CD4-positive, alpha-beta T cell treated with Interleukin-21 for 1 hour (primary cell): ENCODE measurements around the gene DRC3.

Experiments
- DNase-seq: peaks from one replicate; pipeline ENCODE4 v3.0.0-alpha.2; 2020

DRC3 gene

DNA sequence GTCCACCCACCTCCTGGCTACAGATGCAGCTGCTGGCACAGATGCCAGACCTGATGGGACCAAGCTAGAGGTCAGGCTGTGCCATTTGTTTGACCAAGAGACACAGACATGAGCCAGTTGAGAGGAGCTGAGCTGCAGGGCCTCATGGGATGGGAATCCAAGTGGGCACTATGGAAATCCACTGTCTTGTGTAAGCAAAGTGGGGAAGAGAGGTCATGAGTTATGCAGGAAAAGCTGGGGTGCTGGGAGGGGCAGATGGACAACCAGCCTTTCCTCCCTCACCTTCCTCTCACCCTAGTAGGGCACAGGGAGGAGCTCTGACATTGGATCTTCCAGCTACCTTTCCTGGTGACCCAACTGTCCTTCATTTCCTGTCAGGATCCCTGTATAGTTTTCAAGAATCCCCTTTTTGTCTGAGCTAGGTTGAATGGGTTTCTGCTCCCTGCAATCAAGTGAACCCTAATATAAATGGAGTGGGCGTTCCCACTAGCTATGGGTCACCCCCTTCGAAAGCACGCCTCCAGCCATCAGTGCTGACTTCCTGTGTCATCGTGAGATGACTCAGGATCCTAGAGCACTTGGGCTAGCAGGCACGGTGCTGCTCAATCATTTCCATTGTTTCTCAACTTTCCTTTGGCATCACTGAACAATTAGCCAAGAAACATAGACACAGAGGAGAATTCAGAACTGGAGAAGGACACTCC is 52.7 kb downstream of the DRC3 start:
- DNase-seq, result peak; percentile 25

DNA sequence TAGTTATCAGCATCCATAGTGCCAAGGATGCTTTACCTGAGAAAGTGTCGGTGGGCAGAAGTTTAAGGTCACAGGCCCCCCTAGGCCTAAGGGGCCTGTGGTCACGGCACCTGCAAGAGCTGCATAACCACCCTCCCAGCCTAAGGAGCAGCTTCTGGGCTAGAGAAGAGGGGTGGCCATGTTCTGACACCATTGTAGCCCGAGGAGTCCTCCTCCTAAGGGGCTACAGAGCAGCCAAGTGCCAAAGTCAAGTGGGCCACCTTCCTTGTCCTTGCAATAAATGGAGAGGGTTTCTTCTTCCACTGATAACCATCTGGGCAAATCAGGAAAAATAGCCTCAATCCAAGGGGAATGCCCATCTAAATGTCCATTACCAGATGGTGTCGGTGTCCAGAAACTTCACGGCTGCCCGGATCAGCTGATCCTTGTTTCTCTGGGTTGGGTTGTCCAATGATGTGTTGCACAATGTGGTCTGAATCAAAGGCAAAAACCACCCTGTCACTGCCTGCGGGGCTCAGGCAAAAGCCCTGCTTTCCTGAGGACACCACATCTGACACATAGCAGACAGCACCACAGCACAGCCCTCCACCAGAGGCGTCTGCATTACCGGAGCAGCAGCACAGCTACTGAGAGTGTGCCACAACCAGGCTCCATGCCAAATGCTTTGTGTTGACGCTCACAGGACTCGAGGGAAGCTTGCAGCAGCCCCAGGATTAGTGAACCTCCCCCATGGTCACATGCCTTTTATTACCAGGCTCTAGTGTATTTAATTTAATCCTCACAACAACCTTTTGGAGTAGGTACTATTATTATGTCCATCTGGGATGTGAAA is 53.5 kb downstream of the DRC3 start:
- peak; percentile 24 for DNase-seq

DNA sequence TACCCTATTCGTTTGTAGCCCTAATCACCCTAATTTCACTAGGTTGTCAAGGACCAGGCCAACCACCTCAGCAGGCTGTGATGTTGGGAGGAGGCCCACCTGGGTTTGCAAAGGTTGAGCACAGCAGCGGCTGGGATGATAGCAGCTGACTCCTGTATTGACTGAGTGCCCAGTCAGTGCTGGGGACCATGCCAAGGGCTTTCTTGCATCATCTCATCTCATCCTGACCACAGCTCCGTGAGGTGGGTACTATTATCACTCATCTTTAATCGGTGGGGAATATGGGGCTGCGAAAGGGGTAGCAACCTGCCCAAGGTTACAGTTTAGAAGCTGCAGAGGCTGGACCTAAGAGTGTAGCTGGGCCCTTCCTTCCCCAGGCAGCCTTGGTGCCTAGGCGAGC is 54.6 kb downstream of the DRC3 start:
- no peak for DNase-seq

DNA sequence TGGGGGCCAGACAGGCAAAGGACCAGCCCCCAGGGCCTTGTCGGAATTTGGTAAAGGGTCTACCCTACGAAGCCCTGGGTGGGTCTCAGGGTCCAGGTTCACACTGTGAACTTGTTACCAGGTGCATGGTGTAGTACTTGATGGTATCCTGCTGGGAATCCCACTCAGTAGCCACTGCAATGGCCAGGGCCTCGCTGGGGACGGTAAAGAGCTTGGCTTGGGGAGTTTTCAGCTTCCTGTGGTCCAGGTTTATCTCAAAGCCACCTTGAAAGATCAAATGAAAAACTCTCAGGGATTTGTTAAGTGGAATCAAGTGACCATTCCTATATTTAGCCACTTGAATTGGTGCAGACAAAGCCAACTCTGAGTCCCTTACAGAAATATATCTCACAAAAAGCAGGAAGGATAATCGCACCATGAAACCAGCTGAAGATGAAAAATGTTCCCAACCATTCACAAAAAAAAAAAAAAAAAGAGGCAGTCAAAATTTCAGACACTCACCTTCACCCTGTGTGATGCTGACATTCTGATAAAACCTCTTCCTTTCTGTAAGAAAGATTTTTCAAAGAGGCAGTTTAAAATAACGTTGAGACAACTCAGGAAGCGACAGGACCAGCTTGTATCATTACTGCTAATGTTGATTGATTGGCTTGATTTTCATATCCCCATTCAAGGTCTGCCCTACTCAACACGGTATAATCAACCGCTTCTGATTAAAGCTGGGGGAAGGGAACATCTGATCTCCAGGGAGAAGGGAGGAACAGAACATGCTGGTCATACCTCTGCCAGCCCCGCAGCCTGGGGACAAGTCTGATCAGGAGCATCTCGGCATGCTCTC is 55.7 kb downstream of the DRC3 start:
- no peak for DNase-seq

DNA sequence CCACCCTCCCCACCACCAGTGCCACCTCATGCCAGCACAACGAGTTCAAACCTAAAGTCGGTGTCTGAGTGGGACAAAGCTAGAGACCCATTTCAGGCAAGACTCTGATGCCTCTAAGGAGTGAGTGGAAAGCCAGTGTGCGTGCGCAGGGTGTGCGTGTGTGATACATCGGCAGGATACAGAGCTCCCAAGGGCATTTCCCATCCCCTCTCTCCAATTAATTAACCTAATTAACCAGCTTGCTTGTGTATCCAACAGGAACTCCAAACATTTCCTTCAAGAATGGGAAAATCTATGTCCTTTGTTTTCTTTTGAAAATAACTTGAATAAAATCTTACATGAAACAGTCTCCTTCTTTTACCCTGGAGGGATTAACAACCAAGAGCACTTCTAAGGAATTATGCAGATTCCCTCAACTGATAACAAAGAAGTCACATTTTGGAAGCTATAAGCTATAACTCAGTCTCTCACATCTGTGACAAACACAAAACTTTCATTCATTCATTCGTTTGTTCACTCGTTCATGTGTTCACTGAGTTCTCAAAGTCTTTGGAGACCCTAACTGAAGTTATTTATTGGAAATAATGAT is 56.4 kb downstream of the DRC3 start:
- no peak for DNase-seq

DNA sequence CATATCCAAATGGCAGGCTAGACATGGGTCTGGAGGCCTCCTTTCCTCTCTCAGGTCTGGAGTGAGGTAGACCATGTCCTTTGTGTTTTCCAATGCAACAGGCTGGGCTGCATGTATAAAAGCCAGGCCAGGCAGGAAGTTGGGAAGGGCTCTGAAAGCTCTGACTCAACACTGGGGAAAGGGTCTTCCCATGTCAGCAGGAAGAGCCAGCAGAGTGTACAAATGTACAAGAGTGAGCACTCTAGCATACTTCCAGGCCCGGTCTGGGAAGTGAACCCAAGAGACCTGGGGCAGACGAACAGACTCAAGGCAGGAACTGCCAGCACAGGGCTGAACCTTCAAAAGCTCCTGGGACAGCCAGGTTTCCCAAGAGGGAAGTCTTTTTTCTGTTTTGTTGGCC is 59.3 kb downstream of the DRC3 start:
- no peak for DNase-seq

DNA sequence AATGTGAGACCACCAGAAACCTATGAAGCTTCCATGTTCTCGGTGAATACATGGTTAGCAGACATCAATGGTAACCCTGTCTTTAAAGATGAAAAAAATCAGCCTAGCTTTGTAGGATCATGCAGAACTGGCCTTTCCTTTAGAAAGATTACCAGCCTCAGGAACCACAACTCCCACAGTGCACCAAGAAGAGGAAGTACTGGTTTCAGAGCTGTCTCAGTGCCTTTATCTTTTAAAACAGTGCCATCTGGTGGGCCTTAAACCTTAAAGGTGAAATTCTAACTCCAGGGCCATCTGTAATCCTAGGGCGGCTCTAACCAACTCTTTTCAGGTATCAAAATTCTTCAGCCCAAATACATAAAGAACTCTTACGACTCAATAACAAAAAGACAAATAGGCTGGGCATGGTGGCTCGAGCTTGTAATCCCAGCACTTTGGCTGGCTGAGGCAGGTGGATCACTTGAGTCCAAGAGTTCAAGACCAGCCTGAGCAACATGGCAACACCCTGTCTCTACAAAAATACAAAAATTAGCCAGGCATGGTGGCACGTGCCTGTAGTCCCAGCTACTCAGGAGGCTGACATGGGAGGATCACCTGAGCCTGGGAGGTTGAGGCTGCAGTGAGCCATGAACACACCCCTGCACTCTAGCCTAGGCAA is 60.9 kb downstream of the DRC3 start:
- DNase-seq, result peak; percentile 85

DNA sequence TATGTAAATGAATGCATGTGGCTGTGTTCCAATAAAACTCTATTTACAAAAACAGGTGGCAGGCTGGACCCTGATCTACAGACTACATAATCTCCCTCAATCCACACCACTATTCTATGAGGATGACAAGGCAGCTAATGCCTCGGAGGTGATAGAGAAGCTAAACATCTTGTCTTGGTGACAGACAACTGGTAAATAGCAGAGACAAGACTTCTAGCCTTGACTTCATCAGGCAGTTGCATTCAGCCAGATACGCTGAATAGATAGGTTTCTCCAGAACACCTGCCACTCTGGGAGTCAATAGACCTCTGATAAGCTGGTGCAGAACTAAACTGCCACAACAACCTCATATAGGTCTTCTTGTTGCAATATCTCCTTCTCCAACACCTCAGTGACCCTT is 63.0 kb downstream of the DRC3 start:
- DNase-seq, result no peak

DNA sequence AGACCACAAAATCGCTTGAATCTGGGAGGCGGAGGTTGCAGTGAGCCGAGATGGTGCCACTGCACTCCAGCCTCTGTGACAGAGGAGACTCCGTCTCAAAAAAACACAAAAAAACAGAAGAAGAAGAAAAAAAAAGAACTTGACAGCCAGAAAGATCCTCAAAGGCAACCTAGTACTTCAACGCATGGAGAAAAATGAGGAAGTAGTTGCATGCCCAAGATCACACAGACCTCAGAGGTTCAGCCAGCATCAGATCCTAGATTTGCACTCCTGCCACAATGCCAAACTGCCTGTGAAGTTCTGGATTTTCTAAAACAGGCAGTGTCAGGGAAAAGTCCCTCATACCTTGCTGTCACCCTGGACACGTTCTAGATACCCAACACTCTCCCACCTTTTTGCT is 64.8 kb downstream of the DRC3 start:
- no peak for DNase-seq

DNA sequence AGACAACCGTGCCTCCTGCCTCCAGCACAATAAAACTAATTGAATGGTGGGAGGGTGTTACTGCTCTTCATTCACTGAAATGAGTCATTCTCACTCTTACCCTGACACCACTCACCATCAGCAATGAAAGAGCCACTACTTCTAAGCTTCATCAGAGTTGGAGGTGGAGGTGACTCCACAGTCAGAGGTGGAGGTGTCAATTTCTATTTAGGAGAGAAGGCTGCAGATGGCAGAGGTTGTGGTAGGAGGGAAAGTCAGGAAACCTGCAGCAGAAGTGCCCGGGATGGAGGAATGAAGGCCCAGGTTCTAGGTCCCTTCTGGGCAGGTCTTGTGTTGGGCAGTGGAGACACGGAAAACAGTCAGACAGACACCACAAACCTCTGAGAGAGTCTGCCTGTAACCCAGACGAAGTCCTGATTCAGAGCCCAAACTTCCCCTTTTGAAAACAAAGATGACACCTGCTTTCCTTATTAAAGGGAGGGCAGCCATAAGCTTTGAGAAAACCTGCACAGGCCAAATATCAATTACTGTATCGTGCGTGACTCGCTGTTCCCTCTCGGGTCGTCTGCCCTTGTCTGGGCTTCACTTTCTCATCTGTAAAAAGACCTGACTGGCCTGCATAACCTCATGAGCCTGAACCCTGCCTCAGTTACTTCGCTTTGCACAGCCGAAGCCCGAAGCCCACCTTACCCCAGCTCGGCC is 65.6 kb downstream of the DRC3 start:
- peak; percentile 10 for DNase-seq

DNA sequence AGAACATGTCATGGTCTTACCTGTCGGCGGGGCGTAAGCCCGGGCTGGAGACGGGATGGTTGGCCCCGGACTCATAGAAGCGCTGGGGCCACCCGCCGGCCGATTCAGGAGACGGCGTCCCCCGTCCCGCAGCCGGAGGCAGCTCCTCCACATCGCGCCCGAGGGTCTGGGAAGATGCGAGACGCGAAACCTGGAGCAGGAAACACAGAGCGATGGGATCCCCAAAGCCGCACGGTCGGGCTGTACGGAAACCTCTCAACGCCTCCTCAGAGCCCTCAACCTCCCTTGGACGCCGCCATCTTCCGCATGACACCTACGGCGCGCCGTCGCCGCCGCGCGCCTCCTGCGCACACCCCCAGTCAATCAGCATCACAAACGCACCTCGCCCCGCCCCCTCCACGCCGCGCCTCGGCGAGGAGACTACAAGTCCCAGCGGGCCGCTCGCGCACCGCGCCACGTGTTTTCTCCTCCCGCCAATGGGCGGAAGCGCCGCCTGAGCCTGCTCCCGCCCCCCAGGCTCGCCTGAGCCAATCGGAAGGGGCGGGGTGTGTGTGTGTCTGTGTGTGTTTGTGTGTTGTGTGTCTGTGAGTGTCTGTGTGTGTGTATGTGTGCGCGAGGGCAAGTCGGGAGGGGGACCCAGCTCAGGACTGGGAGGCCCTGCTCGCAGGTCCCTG is 66.3 kb downstream of the DRC3 start, which contains the start of the genes ATPAF2 and GID4:
TSS of gene ATPAF2 (minus strand) at position 308 of the 674 bp plus-strand sequence. CDS start at position 153, 155 bp downstream.
TSS of gene GID4 (plus strand) at position 548 of the 674 bp plus-strand sequence. CDS start at position 605, 57 bp downstream.
- DNase-seq, result peak; percentile 99

DNA sequence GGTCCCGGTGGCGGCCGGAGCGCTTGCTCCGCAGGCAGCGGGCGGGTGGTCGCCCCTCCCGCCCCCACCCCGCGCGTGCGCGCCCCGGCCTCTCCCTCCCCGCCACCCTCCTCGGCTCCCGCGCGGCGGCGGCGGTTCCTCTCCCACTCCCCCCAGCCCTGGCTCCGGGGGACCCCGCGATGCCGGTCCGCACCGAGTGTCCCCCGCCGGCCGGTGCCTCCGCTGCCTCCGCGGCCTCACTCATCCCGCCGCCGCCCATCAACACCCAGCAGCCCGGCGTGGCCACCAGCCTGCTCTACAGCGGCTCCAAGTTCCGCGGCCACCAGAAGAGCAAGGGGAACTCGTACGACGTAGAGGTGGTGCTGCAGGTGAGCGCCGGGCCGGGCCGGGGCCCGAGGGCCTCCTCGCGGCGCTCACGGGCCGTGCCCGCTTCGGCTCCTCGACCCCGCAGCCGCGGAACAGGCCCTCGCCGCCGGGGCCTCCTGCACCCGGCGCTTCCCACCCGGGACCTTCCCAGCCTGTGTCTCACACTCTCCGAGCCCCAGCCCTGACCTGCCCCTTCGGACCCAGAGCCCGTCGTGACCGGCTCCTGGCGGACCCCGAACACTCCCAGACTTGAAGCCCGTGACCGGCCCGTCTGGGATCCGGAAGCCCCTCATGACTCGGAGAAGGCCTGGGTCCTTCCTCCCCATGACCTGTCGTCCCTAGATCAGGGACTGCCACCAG is 67.0 kb downstream of the DRC3 start:
- no peak for DNase-seq

DNA sequence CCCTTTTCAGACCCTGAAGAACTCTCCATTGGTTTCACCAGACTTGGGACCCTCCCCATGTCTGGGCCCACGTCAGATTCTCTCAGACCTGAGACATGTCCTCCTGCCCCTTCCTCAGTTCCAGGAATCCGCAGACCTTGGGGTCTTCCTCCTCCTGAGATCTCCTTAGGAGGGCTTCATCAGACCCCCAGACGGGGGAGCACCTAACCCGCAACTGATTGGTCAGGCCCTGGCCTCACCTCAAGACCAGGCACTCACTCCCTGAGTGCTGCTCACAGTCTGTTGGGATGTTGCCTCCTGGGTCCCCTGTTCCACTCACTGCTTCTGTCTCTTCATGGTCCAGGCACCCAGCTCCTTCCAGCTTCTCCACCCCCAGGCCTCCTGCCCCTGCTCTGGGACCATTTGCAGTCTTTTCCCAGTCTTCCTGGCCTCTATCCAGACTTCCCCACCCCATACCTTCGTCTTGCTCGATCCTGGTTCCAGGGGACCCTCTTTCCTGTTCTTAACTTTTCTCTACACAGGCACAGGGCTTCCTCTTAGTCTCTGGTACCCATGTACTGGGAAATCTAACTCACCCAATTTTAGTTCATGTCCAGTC is 67.7 kb downstream of the DRC3 start:
- DNase-seq, result no peak

DNA sequence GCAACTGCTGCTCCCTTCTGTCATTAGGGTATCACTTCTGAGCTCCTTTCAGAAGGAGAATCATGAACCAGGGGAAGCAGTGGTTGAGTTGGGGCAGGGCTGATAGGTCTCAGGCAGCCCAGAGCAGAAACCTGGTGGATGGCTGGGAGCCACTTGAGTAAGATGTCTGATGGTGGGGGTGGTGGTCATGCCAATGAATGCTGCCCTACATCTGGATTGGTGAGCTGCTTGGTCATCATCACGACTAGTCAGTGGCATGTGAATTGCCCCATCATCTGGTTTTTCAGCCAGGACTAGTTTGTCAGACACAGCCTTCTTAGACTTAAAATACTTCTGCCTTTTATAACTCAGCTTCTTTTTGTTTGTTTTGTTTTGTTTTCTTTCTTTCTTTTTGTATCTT is 69.1 kb downstream of the DRC3 start:
- no peak for DNase-seq

DNA sequence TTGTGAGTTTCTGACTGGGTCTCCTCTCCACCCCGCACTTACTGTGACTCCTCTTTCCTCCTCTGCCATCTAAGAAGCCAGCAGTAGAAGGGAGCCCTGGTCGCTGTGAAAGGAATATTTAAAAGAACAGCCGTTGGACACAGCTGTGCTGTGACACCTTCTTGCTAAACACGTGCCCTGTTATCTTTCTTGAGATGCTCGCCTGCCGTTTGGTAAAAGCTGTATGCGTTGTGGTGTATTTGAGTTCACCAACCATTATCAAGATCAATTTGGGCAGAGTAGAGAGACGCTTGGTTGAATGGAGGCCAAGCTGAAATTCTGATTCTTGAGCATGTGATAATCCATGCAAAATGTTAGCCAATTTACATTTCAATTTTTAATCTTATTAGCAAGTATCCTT is 70.3 kb downstream of the DRC3 start:
- DNase-seq, result no peak

DNA sequence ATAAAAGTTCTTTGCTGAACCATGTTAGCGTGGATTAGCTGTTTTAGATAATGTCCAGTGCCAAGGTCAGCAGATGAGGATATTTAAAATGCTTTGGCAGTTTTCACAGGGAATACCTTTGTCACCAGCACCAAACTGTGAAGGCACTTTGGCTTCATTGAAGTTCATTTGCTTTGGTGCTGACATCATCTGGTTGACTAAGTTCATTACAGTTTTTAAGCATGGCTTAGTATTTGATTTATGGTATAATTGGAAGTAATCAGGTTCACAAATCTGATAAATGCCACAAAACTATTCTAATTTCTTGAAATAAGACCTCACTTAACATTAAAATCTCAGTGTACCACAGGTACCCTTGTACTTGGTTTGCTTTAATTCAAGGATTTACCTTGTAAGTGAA is 70.8 kb downstream of the DRC3 start:
- peak; percentile 16 for DNase-seq

DNA sequence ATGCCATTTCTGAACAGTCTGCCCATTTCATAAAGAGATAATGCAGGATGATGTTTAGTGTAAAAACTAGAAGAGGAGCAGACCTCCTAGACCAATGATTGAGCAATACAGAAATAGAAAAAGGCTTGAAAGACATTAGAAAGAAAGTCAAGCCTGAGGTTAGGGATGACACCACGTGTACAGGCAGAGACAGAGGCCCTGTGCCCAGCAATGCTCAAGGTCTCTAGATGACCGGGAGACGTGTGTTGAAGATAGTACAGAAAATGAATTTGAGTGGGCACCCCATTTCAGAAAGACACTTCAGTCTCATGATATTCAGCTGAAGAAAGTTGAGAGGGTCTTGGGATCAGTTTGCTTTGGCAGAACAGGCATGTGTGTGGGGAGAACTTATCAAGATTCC is 71.9 kb downstream of the DRC3 start:
- DNase-seq, result no peak

DNA sequence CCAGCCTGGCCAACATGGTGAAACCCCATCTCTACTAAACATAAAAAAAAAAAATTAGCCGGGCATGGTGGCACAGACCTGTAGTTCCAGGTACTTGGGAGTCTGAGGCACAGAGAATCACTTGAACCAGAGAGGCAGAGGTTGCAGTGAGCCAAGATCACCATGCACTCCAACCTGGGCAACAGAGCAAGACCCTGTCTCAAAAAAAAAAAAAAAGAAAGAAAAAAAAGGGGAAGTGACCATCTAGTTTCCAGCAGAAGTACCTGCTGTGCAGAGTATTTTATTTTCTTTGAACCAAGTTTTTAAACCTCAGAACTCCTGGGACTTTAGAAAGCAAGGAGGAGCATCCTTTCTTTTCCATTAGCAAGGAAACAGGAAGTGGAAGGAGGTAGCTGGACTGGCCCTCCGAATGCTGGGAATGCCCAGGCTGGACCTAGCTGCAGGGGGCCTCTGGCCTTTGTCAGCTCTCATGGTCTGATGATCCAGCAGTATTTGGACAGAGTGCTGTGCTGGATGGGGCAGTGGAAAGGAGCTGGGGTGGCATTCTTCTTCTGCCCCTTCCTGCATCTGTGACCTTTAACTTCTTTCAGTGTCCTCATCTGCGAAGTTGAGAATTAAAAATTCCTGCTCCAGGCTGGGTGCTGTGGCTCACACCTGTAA is 73.2 kb downstream of the DRC3 start:
- DNase-seq, result no peak

DNA sequence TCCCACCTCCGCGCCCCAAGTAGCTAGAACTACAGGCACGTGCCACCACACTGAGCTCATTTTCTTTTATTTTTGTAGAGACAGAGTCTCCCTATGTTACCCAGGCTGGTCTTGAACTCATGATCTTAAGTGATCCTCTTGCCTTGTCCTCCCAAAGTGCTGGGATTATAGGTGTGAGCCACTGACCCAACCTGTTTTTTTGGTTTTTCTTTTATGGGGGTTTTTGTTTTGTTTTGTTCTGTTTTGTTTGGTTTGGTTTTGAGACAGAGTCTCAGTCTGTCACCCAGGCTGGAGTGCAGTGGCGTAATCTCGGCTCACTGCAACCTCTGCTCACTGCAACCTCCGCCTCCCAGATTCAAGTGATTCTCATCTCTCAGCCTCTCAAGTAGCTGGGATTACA is 82.9 kb downstream of the DRC3 start:
- DNase-seq, result no peak
